ENCODE data around the gene GALNT2.

Gene GALNT2

DNA sequence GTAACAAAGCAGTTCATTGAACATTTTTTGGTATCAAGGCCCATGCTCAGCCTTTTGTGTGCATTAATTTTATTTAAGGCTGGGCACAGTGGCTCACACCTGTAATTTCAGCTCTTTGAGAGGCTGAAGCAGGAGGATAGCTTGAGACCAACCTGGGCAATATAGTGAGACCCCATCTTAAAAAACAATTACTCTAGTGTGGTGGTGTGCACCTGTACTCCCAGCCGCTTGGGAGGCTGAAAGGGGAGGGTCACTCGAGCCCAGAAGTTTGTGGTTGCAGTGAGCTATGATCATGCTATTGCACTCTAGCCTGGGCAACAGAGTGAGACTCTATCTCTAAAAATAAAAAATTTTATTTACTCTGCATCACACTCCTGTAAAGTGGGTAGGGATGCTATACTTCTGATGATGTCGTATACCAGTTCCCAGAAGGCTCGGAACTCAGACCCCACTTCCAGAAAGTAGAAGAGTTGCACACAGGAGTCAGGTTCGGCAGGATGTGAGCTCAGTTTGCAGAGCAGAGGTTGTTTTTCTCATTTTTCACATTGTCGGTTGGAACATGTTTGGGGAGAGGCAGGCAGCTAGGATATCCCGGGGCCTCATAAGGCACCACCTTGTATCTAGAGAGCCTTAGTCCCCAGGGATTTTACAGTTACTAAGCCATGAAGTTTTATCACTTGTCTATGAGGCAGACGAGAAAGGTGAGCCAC, 144.6 kb downstream of the GALNT2 start:
- DNase-seq (ENCODE audit: low spot score) = no peak

DNA sequence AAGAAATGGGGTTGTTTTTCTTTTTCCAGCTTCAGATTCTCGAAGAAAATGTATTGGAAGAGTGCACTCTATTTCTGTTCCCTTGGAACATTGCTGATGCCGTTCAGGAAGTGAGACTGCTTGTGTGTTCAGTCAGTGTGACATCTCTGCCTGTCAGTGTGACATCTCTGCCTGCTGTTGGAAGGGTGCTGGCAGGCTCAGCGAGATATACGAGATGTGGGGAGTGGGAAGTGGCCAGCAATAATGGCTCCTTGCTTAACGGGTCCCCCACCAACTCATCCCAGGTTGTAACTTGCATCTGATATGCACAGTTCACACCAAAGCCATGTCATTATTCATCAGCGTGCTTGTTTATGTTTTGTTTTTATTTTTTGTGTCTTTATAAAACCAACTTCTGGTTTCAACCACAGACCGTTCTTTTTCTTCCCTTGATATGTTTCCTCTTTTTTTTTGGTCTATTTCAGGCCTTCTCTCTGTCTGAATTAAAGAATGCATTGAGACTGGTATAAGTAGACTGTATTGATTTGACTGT, 145.4 kb downstream of the GALNT2 start:
- no peak for DNase-seq (ENCODE audit: low spot score)

DNA sequence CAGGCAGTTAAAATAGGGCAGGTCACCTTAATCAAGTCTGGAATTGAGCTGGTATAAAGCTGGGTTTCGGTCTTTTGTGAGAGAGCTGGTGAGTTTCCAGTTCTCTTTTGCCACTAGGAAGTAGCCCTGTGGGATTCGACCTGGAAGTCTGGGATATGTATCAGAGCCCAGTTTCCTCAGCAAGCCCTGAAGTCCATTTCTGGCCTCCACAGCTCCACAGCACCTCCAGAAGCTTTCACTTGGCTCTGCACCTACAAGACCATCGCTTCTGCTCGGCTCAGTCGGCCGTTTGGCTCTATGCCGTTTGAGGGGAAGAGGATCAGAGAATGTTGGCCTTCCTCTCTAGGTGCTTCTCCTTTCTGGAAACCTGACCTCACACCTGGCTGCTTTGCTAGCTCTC, 148.0 kb downstream of the GALNT2 start:
- DNase-seq (ENCODE audit: low spot score) = no peak

DNA sequence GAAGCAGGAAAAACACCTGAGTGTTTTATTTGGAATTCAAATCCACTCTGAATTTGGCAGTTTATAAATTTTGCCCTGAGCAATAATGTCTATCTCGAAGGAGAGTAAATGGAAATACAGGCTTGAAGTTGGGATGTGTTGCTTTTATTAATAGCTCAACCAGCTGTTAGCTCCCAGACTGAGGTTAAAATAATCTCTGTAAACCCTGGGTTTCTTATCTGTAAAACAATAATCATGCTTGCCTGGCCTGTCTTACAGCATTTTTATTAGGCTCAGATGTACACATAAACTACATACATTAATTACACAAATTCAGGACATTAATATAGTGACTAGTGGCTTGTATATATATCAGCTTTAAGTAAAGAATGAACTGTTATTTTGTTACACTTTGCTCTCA, 148.5 kb downstream of the GALNT2 start:
- no peak for DNase-seq (ENCODE audit: low spot score)

DNA sequence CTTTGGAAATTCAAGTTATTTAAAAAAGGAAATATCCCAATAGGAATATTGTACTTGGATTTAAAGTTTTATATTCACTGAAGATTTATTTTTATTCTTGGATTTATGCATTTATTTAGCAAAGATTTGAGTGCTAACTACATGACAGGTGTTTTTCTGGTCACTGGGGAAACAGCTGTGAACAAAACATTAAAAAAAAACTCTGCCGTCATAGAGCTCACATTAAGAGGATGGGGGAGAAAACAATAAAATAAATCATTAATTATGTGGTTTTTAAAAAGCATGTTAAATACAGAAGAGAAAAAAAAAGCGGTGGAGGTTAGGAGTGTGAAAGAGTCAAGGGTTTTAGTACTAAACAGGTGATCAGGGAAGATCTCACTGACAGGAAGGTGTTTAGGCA, 149.9 kb downstream of the GALNT2 start:
- DNase-seq (ENCODE audit: low spot score) = no peak

DNA sequence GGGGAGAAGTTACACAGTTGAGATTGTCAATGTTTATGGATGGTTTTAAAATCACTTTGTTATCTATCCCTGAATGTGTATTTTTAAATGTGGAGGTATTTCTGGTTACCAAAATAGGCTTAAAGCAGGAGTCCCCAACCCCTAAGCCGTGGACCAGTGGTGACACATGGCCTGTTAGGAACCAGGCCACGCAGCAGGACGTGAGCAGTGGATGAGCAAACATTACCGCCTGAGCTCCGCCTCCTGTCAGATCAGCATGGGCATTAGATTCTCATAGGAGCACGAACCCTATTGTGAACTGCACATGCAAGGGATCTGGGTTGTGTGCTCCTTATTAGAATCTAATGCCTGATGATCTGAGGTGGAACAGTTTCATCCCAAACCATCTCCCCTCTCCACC, 151.6 kb downstream of the GALNT2 start:
- no peak for DNase-seq (ENCODE audit: low spot score)

DNA sequence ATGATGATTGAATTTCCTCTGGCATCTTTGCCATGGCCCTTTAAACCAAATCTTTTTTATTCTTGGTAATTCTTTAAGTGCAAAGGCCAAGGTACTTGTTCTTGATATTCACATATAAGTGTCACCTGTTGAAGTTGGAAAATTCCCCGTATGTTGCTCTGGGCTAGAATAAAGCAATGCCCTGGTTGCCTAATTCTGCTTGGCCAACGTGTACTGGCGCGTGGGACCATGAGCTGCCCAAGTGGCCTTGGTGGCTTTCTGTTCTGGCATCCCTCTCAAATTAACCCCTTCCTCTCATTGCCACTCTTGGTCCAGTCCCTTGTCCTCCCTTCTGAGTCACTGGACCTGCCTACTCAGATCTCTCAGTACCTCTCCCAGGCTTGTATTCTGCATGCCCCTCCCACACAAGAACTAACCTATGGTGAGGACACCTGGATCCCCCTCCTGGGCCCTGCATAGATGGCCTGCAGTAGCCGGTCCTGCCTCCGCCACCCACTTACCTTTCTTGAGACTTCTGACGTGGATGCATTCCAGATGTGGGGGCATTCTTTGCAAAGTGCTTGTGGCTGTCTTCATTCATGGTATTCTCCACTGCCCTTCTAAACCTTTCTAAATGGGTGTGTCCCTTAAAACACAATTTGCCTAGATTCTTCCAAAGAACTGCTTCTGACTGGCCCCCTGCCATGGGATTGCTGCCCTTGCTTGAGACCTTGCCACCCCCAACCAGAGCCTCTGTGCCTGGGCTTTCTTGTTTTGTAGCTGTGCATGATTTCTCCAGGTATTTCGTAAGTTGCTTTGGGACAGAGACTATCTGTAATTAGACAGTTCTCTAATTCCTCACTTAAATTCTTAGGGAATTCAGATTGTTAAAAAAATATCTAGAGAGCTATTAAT, 152.4 kb downstream of the GALNT2 start:
- DNase-seq (ENCODE audit: low spot score) = no peak

DNA sequence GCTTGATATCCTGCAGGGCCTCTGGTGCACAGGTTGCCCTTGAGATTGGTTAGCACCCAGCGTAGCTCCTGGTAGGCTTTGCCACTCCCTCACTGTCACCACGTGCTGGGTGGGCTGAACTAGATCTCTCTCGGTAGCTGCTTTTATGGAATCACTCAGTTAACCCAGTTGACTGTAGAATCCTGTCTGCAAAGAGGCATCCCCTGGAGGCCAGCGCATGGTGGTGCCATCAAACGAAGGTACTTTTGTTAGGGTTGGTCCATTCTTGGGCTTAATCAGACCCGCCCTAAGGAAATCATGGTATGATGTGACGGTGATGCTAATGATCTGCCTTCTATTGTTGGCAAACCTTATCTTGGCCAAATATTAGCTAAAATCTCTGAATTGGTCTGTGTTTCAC, 153.4 kb downstream of the GALNT2 start:
- no peak for DNase-seq (ENCODE audit: low spot score)

DNA sequence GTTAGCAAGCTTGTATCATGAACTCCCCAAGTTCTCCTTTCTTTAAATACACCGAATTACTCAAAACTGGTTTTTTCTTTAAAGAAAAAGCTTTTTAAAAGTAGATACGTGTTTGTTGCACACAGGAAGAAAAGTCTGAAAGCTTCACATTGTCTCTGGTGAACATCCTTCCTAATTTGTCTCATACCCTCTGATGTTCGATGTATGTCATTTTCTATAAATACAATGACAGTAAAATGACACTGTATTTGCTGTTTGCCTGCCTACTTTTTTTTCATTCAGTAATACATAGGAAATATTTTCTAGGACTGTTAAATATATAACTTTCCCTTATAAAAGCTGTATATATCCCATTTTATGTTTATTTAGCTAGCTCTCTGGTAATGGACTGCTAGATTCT, 153.9 kb downstream of the GALNT2 start:
- DNase-seq (ENCODE audit: low spot score) = no peak

DNA sequence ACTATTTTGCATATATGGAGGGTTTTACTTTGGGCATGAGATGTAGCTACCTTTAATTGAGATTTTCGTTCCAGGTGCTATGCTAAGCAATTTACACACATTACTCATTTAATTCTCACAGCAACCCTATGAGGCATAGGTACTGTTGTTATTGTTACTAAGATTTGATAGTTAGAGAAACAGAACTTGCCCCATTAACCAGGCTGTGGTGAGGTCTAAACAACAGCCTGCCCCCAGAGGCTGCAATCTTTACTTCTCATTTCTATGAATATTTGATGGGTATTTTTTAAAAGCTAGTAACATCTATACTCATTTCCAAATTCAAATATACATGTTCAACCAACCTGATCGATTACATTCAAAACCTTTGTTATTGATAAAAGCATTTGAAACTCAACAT, 155.6 kb downstream of the GALNT2 start:
- DNase-seq (ENCODE audit: low spot score) = no peak

DNA sequence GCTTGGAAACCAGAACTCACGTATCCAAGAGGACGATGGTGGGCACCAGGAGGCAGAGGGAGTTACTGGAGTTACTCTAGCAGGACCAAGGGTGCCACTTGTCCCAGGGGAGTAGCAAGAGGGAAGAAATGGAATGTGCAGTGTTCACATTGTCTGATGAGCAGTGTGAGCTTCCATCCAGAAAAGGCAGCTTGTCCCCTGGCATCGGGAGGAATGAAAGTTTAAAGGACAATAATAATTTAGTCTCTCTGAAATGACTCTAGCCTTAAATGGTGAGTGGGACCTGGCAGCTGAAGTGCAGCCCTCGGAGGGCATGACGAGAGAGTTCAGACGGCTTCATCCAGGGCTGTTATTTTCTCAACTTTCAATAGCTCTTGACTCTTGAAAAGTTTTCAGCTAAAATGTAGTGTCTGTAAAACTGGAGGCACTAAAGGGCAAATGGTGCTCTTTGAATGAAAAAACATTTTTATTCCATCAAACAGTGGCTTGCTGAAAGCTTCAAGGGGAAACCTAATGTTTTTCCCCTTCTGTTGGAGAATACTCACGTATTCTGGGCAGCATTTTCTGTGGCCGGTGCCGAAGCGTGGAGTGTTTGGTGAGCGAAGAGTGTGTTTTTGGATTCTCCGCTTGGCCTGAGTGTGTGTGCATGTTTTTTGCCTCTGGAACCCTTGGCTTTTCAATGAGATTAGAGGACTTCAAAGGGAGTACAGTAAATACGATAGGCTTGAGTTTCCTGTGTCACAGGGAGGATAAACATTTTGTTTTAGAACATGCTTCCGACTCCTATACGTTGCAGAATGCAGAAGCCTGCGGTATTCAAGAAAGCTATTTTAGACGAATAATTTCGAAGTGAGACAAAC, 157.3 kb downstream of the GALNT2 start:
- DNase-seq (ENCODE audit: low spot score) = no peak

DNA sequence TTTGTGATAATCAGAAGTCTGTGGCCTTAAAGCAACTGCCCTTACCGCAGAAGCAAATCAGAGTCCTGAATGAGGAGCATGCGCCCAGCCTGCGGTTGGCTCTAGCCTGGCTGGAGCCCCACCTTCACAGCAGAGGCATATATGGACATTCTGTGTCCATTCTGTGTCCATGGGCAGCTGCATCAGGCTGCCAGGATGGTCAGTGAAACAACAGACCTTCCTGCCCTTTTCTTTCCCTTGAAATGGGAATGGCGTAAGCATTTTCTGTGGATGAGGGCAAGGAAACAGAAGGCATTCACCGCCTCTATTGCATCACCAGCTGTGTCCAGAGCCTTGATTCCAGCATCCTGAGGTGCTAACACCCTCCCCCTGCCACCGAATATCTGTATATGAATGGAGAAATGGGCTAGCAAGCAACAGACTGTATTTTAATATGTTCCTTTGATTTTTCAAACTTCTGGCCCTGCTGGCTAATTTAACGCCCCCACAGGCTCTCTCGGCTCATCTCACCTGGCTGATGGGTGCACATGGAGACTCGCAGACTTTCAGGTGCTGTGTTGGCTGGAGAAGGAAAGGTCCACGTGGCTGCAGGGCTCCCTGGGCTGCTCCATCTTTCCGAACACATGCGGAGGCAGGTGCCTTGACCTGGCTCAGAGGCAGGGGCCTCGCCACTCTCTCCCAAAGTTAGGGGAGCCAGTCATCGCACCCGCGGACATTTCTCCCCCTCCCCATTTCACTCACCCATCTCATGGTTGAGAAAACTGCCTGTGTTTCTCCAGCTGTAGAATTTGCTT, 159.2 kb downstream of the GALNT2 start:
- DNase-seq (ENCODE audit: low spot score) = no peak

DNA sequence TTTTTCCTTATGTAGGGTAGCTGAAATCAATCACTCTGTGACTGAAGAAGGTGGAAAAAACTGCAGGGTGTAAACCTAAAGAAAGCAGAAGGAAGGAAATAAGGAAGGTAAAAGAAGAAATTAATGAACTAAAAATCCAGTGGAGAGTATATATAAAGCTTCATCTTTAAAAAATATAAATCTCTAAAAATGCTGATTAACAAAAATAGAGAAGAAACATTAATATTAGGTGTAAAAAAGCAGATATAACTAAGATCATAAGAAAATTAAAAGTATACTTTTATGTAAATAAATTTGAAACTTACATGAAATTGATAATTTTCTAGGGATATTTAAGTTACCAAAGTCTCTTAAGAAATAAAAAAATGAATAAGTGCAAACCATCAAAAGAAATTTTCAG, 159.8 kb downstream of the GALNT2 start:
- no peak for DNase-seq (ENCODE audit: low spot score)

DNA sequence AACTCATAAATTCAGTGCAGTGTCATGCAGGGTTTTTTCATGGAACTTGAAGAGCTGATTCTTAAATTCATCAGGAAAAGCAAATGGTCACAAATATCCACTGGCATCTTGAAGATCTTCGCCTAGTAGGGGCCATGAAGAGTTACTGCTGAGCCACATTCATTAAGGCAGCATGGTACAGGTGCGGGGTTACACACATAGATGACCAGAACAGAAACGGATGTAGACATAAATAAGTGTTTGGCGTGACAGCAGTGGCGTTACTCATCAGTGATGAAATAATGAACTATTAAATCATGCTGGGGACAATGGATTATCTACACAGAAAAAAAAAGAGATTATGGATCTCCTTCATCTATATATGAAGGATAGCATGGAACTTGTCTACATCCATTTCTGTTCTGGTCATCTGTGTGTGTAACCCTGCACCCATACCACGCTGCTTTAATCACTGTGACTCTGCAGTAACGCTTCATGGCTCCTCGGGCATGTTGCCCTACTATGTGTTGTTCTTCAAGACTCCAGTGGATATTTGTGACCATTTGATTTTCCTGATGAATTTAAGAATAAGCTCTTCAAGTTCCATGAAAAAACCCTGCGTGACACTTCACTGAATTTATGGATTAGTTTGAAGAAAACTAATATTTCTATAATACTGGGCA, 161.3 kb downstream of the GALNT2 start:
- DNase-seq (ENCODE audit: low spot score) = no peak

DNA sequence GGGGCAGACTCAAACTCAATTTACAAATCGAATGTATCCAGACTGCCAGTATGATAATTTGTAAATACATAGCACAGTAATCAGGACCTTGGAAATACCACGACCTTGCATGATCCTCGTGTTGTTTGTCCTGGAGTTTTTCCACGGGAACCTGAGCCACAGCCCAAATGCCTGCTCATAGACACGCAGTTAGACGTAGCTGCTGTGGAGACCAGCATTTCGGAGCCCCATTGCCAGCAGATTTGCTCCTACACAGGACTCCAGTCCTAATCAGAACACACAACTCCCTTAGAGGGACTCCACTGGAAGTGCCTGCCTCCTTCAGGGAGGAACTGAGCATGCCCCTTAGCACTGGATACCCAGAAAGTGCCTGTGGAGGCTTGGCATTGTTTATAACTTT, 163.2 kb downstream of the GALNT2 start:
- DNase-seq (ENCODE audit: low spot score) = no peak

DNA sequence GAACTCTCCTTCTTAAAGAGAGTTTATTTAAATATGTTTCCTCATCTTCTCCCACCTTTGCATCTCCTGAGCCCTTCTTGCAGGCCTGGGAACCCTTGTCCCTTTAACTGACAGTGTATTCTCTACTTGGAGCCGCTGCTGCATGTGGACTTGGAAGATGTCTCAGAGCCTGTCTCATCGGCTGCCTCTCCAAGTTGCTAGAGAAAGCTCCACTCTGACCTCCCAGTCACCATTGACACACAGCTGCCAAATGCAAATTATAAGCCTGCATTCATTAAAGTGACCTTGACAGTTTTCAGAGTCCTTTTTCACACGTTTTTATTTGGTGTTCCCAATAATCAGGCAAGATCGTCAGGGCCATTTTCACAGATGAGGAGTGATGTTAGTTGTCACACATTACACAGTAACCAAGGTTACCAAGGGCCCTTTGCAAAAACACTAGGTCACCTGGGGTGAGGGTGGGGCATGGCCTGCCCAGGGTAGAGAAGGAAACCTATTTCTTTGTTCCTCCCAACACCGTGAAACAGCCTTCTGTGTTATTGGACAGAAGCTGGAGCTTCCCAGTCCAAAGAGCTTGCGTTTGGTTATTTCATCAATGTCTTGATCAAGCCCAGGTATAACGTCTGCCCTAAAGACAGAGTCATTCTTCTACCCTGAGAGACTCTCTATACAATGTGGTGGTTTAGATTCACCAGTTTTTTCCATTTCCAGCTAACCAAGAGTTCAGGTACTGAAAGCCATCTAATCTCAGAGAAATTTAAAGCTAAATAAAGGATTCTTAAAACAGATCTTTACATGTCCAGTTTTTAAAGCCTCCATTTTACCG, 164.1 kb downstream of the GALNT2 start:
- DNase-seq (ENCODE audit: low spot score) = no peak

DNA sequence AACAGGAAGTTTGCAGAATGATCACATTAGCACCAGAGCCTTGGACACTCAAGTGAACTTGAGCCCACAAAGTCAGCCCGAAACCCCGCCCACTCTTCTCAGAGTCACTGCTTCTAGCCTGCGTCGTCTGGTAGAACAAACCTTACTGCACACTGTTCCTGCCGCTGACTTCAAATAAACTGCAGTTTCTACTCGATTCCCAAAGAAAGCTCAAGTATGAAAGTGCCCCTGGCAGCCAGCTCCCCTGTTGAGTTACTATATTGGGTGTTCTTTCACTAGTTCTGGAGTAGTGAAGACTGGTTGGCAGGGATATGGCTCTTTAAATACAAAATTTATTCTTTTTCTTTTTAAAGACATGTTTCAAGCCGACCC, 164.7 kb downstream of the GALNT2 start:
- no peak for DNase-seq (ENCODE audit: low spot score)

DNA sequence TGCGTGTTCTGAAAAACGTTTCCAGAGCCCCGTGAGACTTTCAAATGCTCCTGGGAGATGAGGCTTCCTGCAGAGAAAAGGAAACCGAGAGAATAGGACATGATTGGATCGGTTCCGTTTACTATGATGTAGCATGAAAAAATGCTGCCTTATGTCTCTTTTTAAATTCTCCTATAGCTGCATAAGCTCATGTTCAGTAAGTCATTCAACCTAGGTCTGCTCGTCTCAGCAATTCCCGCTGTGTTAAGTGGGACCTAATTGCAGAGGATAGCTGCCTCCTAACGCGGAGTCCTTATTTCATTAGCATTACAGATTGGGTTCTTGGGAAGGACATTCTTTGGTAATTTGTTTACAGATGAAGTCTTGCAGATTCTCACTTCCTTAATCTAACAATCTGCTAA, 165.3 kb downstream of the GALNT2 start:
- DNase-seq (ENCODE audit: low spot score) = peak; percentile 24

DNA sequence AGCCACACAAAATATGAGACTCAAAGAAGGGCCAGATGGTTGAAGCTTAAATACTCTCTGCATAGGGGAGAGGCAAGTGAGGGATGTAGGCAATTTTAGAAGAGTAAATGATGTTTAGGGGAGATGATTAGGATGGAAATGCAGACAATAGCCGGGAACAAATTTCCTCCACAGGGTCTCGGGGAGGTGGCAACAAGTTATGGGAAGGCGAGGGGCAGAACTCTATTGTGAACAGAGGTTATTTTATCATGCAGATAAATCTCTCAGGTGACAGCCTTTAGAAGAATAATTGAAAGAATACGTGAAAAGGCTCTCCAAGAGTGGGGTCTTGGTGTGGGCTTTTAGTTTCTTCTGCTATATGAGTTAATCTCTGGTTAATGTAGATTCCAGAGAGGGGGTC, 166.7 kb downstream of the GALNT2 start:
- no peak for DNase-seq (ENCODE audit: low spot score)

DNA sequence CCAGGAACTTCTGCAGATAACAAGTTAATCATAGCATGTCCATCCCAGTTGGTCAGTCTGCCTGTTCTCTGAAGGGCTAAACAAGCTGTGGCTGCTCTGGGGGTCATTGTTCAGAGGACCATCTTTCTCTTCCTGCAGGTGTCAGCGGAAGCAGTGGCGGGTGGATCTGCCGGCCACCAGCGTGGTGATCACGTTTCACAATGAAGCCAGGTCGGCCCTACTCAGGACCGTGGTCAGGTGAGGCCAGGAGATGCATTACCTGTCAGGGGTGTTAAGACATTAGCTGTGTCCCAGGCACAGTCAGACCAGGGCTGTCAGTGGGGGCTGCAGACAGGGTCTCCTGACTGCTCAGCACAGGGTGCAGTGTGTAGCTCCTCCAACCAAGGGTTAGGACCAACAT, 168.8 kb downstream of the GALNT2 start:
- no peak for DNase-seq (ENCODE audit: low spot score)
